Stimulated activated CD8-positive, alpha-beta memory T cell treated with anti-CD3 and anti-CD28 coated beads, Interleukin-12 subunit alpha, Interleukin-12 subunit beta, amount 100 ng/mL, for 1 hour (primary cell): ENCODE data around the gene DAGLB.
"Not testable (repeated sequence)": the region's sequence is repeated elsewhere in the genome, so short reads cannot be mapped to it uniquely, and the experiment has no call there.

ENCODE experiments used
- DNase-seq: peaks from one replicate; pipeline ENCODE4 v3.0.0-alpha.2; 2020; ENCODE audit warnings: low read depth

DAGLB gene

GRCh38 chr7:6398943-6399342 is 48.8 kb downstream of the DAGLB start:
- DNase-seq = no peak

- not testable (repeated sequence) for DNase-seq
Observed at GRCh38 chr7:6397759-6398495, 49.8 kb downstream of the DAGLB start.

DNA sequence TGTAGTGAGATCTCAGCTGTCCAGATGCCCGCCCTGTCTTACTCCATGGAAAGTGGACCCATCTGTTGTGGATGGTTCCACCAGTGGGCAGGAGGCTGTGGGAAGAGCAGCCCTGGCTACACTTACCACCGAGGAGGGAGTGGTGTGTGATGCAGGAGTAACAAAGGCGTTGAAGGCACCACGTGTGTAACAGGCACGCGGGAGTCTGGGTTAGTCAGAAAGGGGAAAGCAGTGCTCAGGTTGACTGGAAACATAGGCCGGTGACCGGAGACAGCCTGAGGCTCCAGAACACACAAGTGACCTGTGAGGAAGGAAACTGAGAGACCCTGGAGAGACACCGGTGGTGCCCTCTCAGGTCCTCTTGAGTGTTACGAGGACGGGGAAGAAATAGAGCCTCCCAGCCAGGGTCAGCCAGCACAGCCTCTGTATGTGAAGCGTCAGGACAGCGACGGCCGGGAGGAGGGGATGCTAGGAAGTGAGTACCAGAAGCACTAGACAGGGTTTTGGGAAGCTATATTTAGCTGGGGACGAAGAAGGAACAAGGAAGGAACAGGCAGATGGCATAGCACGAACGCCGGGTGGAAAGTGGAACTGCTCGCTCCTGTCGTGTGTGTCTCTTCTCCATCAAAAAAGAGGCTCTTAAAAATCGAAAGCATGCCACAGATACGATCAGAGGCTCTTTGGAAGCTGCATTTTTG is 51.7 kb downstream of the DAGLB start:
- no peak for DNase-seq

DNA sequence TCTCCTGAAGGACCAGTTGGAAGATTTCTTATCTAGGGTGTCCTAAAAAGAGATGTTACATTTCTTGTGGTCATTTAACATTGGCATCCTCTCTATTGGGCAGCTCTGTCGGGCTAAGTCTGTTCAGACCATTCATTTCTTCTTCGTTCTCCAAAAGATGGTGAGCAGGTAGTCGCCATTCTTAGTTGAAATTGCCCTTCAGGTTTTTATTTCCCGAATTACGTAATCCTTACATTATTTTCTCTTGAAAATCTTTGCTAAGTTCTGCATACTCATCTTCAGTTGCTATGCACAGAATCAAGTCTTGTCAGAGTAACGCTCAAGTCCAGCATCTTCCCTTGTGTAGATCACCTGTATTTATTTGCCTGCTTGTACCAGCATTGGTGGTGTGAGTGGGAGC is 53.6 kb downstream of the DAGLB start:
- no peak for DNase-seq

GRCh38 chr7:6393667-6394056 is 54.1 kb downstream of the DAGLB start:
- no peak for DNase-seq

GRCh38 chr7:6392712-6393666 is 54.8 kb downstream of the DAGLB start:
- no peak for DNase-seq

- DNase-seq = no peak
Observed at GRCh38 chr7:6389728-6390127, 58.0 kb downstream of the DAGLB start.

DNA sequence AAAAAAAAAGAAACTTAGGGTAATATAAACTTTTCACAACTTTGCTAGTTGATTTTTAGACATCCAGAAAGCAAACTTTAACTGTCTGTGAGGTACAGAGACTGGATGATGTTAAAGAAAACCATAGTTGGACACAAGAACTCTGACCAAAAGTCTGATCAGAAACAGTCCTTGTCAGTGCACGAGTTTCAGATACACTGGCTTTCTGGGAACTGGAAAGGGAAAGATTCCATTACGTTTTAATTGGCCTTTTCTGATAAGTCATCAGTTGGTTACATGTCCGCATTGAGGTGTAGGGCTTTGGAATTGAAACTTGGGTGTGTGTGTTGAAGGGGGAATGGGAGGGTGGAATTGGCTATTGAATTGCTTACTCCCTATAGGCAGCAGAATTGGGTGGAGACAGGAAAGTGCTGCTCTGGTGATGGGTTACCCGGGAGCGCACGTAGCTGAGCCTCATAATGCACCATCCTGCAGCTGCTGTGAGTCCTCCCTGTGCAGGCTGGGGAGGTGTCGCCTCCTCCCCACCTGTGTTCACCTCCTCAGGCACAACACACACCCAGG is 59.9 kb downstream of the DAGLB start:
- no peak for DNase-seq

DNA sequence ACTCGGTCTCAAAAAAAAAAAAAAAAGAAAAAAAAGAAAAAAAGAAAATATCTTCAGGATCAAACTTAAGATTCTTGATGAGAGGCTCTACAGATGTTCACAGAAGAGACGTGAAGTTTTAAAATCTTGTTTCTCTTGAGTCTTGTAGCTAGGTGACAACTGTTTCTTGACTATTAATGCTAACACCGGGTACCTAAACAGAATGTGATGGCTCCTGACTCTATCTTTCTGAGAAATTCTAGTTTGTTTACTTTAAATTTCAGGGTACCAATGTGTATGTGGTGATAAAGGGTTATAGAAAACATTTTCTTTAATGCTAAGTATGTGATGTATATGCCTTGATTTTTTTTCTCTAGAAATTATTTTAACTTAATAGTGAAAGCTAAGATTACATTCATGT is 61.0 kb downstream of the DAGLB start:
- DNase-seq = no peak

DNA sequence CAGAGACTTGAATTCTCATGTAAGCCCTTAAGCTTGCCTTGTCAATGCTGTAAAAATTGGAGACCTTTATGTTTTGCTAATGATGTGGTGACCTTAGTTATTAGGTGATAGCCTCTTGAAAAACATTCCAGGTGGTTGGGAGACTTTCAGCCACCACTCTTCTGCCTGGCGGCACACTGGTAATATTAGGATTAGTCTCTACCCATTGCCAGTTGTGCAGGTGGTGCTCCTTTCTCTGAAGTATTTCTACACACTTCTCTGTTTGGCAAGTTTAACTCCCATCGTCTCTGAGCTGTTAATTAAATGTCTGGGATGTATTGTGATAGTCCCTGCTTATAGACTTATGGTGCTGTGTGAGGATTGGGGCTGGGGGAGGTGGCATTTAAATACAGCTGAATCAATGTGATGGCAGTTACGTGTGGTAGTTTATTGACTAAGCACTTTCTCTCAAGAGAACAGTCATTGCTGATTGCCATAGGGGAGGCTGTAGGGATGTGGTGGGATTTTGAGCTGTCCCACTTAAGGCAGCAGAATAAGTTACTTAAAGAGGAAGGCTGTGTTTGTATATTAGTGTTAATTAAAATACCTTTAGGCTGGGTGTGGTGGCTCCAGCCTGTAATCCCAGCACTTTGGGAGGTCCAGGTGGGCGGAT is 61.7 kb downstream of the DAGLB start:
- DNase-seq = no peak

DNA sequence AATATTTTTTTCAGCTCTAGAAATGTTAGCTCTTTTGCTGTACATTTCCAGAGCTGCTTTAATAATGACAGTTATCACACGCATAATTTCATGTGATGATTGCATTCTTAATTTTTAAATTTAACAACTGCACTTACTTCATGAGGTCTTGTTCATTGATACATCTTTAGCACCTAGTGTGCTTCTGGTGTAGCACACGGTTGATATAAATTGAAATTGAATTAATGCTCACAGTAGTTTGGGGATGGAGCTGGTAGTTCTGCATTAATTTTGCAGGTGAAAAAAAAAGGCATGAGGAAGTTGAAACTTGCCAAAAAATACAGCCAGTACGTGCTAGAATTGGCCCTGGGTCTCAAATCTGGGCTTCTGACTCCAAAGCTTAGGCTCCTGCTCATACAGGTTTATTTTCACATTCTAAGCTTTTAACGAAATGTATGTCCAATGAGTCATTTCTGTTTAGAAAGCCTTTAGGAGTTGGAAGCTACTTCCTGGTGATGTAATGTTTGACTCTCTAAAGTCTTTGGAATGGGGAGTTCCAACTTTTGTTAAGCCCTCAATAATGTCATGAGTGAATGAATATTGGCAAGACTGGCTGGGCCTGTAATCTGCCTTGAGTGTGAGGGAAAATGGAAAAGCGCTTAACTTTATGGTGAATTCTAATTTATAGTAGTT is 62.5 kb downstream of the DAGLB start:
- no peak for DNase-seq

- no peak for DNase-seq
Observed at GRCh38 chr7:6384327-6384726, 63.4 kb downstream of the DAGLB start.

GRCh38 chr7:6382817-6383216 is 64.9 kb downstream of the DAGLB start:
- no peak for DNase-seq

- DNase-seq = not testable (repeated sequence)
Observed at GRCh38 chr7:6381846-6382245, 65.9 kb downstream of the DAGLB start.

GRCh38 chr7:6380310-6381095 is 67.3 kb downstream of the DAGLB start:
- DNase-seq = no peak

GRCh38 chr7:6379886-6380285 is 67.9 kb downstream of the DAGLB start:
- no peak for DNase-seq

GRCh38 chr7:6378556-6378955 is 69.2 kb downstream of the DAGLB start:
- DNase-seq = not testable (repeated sequence)

DNA sequence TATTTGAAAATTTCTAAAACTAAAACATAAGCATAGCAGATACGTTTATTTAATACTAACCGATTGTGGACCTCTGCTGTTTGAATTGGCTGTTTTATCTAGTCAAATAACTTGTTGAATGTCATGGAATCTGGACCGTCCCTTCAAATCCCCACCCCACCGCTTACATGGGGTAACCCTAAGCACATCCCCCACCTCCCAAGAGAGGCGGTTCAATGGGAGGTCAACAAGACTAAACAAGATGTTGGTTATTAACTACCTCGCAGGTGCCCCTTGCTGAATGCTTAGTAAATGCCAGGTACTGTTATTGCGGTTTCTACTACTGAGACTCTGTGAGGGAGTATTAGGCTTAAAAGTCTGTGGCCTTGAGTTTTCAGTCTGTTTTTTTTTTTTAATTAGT is 70.9 kb downstream of the DAGLB start:
- DNase-seq = no peak

DNA sequence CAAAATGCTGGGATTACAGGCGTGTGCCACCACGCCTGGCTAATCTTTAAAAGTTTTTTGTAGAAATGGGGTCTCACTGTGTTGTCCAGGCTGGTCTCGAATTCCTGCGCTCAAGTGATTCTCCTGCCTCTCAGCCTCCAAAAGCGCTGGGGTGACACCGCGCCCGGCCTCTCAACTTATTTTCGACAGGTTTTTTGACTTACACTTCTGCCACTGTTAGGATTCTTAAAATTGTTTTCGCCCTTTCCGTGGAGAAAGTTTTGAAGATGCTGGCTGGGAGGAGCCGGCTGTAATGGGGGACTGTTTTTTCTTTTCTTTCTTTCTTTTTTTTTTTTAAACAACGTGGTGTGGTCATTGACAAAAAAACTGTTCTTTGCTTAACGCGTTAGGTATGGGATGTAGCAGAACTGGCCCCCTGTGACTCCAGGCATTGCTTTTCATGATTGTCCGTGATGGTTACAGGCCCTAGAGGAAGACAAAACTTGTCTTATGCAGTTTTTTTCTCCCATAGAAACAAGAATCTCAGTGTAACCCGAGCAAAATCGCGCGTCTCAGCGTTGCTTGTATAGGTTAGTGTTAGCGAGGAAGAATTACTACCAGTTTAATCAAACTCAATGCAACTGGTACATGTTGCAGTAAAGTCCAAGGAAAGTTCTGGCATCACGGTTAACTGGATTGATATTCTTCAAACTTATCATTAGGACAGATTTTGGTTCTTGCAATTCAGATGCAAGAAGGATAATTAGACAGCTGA is 72.2 kb downstream of the DAGLB start:
- no peak for DNase-seq
